Activated CD4-positive, alpha-beta T cell treated with anti-CD3 and anti-CD28 coated beads for 48 hours (primary cell): ENCODE data around the gene DDX24.
A peak's percentile ranks its signal among the peaks of the same experiment; 100 is the strongest.

ENCODE experiments used
- DNase-seq: peaks from one replicate; pipeline ENCODE4 v3.0.0-alpha.2; 2020

The DDX24 gene

GRCh38 chr14:94080621-94081385, at the start of gene DDX24, which contains the start of gene IFI27L1:
Gene DDX24, minus strand, starts transcription at chr14:94081202. Its CDS starts 1,460 bp downstream, at chr14:94079742.
Gene IFI27L1, plus strand, starts transcription at chr14:94081310. Its CDS starts 15,628 bp downstream, at chr14:94096938.
- DNase-seq = peak; percentile 98

- DNase-seq = peak; percentile 45
Observed at GRCh38 chr14:94129758-94130414, 48.9 kb upstream of the DDX24 start.

GRCh38 chr14:94129111-94129757, 48.2 kb upstream of the DDX24 start, which contains the start of gene IFI27L2:
Gene IFI27L2, minus strand, starts transcription at chr14:94129604. Its CDS starts 40 bp downstream, at chr14:94129564.
- peak; percentile 78 for DNase-seq

GRCh38 chr14:94128216-94128839, 47.3 kb upstream of the DDX24 start:
- no peak for DNase-seq

- no peak for DNase-seq
Observed at GRCh38 chr14:94127330-94127729, 46.3 kb upstream of the DDX24 start.

DNA sequence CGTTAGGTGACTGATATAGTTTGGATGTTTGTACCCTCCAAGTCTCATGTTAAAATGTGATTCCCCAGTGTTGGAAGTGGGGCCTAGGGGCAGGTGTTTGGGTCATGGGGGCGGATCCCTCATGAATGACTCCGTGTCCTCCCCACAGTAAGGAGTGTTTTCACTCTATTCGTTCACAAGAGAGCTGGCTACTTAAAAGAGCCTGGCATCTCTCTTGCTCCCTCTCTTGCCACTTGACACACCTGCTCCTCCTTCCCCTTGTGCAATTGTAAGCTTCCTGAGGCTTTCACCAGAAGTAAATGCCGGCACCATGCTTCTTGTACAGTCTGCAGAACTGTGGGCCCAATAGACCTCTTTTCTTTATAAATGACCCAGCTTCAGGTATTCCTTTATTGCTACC, 45.8 kb upstream of the DDX24 start:
- DNase-seq = no peak

DNA sequence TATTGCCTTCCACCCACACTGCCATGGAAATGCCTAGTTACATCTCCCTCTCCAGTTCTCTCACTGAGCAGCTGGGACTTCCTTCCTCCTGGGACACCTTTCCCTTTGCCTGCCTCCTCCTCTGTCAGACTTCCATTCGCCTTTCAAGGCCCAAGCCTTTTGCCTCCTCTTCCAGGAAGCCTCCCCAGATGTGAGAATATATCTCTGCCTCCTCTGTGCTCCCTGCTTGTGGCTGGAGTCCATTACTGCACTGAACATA, 45.3 kb upstream of the DDX24 start:
- no peak for DNase-seq

DNA sequence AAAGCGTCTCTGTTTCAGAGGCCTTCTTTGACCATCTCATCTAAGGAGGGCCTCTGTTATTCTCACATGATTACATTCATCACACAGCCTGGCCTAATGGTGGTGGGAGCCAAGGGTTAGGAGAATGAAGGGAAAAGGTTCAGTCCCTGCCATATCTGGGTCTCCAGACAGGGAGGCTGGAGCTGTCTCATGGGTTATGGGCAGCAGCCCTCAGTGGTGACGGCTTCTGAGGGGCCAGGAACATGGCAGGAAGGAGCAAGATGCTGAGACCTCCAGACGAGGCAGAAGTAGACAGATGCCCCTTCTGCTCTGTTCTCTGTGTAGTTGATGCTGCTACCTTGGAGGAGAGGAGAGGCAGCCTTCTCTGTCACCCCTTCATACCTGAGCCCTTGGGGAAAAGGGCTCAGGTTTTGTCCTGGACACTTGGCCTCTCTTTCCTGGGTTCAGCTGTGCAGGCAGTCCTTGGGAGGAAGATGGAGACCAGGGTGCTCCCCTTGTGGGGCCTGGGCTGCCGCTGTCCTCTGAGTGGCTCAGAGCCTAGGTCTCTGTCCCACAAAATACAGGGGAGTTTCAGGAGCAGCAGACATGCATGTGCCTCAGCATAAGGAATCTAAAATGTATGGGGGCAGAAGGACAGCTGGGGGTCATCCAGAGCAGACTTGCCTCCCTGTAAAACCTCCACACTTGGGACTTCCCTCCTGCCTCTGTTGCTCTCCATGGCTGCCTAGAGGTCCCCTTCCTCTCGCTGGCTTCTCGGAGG, 44.8 kb upstream of the DDX24 start:
- no peak for DNase-seq

DNA sequence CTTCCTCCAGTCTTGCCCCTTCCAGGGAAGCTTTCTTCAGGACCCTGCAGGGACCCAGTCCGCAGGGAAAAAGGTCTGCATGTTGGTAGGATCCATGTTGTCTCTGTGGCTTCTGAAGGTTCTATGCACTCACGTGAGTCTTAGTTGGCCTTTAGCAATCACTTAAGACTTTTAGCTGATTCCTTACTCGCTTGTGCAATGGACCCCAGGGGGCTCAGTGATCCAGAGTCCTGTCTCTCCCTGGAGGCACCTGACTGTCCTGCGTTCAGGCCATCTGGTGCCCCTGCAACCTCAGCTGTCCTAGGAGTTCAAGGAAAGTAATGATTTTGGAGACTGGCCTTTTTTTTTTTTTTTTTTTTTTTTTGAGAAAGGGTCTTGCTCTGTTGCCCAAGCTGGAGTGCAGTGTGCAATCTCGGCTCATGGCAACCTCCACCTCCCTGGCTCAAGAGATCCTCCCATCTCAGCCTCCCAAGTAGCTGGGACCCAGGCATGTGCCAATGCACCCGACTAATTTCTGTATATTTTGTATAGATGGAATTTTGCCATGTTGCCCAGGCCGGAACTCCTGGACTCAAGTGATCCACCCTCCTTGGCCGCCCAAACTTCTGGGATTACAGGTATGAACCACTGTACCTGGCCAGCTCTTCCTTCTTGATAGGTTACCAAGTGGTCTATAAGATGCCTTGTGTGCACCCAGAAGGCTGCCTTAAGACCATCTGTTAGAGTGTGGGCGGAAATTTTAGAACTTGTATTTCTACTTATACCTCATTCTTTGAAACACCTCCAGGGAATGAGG, 43.8 kb upstream of the DDX24 start:
- DNase-seq = no peak

DNA sequence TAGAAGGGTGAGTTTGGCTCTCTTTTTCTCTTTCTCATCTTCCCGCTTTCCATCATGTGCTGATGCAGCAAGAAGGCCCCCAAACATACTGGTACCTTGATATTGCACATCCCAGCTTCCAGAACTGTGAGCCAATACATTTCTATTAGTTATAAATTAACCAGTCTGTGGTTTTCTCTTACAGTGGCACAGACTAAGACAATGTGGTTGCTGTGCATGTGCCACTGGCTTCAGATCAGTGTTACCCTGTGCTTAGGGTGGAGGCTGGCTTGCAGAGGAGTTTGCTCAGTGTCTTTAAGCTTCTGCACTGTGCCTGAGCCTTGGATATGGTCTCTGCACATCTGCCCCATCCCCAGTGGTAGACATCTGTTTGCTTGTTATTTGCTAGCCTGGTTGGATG, 42.9 kb upstream of the DDX24 start:
- no peak for DNase-seq

GRCh38 chr14:94123296-94123695, 42.3 kb upstream of the DDX24 start:
- no peak for DNase-seq

DNA sequence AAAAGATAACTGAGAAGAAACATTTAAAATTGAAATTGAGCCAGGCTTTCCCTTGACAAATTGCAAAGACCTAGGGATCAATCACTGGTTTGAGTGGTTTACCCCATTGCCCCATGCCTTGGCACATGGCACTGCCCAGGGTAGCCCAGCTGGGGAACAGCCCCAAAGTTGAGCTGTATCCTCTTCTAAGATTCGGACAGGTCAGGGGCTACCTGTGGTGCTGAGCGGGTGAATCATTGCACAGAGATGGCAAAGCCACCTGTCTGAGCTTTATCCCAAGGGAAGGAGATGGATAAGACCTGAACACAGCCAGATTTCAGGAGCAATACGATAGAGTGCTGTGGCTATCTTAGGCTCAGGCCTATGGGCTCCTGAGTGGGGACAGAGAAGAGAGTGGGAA, 41.4 kb upstream of the DDX24 start:
- DNase-seq = no peak

- no peak for DNase-seq
Observed at GRCh38 chr14:94121485-94121884, 40.5 kb upstream of the DDX24 start.

GRCh38 chr14:94120667-94121340, 39.8 kb upstream of the DDX24 start:
- DNase-seq = no peak

DNA sequence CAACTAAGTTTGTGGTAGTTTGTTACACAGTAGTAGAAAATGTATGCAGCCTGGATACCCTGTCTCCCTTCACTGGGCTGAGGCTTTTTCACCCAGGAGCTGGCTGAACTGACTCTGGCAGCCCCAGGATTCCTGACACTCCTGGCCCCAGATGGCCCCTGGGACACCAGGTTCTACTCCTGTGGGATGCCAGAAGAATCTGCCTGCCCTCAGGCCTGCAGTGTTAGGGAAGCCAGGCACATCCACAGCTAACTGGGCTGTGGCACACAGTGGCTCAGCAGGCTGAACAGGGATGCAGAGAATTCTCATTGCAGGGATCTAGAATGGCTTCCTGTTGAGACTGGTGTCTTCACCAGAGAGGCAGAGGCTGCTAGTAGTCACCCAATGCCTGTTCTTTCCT, 38.1 kb upstream of the DDX24 start:
- no peak for DNase-seq

GRCh38 chr14:94117856-94118255, 36.9 kb upstream of the DDX24 start:
- no peak for DNase-seq

DNA sequence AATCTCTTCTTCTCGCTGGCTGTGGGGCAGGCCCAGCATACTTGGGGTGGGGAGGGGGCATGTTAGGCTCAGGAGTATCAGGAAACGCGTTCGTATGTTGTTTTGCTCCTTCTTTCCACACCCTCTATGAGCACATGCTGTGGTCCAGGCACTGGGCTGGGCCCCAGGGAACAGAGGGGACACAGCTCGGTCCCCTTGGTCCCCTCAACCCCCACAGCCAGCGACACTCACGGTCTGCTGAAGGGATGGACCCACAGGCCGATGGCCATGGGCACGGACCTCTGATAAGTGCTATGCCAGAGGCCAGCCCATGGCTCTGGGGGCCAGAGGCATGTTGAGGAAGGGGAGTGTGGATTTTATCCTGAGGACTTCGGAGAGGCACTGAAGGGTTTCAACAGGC, 35.7 kb upstream of the DDX24 start:
- no peak for DNase-seq

GRCh38 chr14:94115631-94116030, 34.6 kb upstream of the DDX24 start:
- DNase-seq = no peak

DNA sequence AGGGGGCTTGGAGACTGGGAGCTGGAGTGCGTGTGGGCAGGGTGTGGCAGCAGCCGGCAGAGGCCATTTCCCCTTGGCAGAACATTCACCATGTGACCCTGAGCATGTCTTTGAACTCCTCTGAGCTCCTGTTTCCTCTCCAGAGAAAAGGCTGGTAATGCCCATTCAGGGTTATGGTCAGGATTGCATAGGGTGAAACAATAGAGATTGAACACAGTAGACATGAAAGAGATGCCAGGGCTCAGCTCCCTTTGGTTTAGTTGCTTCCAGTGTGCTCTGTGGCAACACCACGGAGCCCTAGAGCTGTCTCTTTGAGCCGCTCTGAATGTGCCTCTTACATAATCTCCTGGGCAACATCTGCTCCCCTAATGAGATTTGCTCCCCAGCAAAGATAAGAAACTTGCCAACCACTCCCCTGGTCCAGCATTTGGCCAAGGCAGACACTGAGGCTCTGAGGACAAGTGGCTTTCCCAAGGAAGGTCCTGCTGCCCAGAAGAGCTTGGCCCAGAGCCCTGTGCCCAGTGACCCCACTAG, 34.1 kb upstream of the DDX24 start:
- no peak for DNase-seq

DNA sequence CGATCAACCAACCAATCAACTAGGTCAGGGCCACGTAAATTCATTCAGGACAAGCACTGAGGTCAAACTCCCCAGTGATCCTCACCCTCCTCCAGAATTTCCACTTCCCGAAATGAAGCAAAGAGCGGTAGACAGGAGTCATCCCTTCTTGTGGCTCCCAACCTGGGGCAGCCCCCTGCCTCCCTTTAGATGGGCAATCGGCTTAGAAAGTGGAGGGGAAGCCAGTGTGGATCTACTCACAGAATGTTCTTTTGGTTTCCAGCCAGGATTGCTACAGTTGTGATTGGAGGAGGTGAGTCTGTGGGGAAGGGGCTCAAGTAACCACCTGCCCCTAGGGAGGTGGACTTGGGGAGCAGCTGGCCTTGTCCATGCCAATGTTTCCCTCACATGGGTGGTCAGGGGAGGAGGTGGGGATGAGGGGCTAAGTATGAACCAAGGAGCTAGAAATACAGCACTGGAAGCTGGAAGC, 33.6 kb upstream of the DDX24 start:
- DNase-seq = no peak
